Tibial nerve (tissue), 4 donors: ENCODE results near the gene TRIM37. TPM values are rescaled to one million over a fixed set of nuclear protein-coding genes. Genes with fewer than 3 reads are reported as not detected.
A peak's percentile ranks its signal among the peaks of the same experiment; 100 is the strongest.

ENCODE experiments used
- DNase-seq, 2 donors: peaks; one replicate each; pipeline ENCODE4 v3.0.0-alpha.2; 2019; ENCODE audit warnings: low spot score in 2 of 2
- H3K27ac ChIP-seq, 4 donors: fragments of 200-600 bp; sonication (generic) in 3 of 4; one replicate each; pipeline ENCODE4 v1.5.1; 2017 to 2019; ENCODE audit warnings: mild to moderate bottlenecking in 1 of 4
- H3K27me3 ChIP-seq, 2 donors: fragments of 200-600 bp; sonication (generic) in 1 of 2; one replicate each; pipeline versions ENCODE4 v1.5.1 to v1.6.0; 2017 to 2019
- H3K36me3 ChIP-seq, 3 donors: fragments of 200-600 bp; sonication (generic); one replicate each; pipeline ENCODE4 v1.5.1; 2018 to 2019
- H3K4me1 ChIP-seq, 4 donors: fragments of 200-600 bp; sonication (generic) in 3 of 4; one replicate each; pipeline ENCODE4 v1.5.1; 2017 to 2019
- H3K4me3 ChIP-seq, 4 donors: fragments of 200-600 bp; sonication (generic) in 3 of 4; one replicate each; pipeline ENCODE4 v1.5.1; 2017 to 2019; ENCODE audit warnings: mild to moderate bottlenecking in 1 of 4, moderate library complexity in 1 of 4
- H3K9me3 ChIP-seq, 4 donors: fragments of 200-600 bp; sonication (generic) in 3 of 4; one replicate each; pipeline ENCODE4 v1.5.1; 2017 to 2019
- CTCF ChIP-seq, 5 experiments: fragments of 200-600 bp in 3 of 5; fragments of 450-650 bp in 2 of 5; sonication (generic) in 3 of 5; IDR thresholded peaks; one replicate each; pipeline ENCODE4 v1.5.1; 2016 to 2019; ENCODE audit warnings: antibody characterized with exemption in 5 of 5, mild to moderate bottlenecking in 3 of 5, moderate library complexity in 2 of 5
- EP300 ChIP-seq, 2 donors: sonication (generic); formaldehyde crosslinking; IDR thresholded peaks; one replicate each; pipeline ENCODE4 v1.6.1; 2017; ENCODE audit warnings: antibody characterized with exemption in 2 of 2, mild to moderate bottlenecking in 1 of 2
- POLR2A ChIP-seq, 2 donors: fragments of 450-650 bp; IDR thresholded peaks; one replicate each; pipeline ENCODE4 v1.6.1; 2017; ENCODE audit warnings: antibody characterized with exemption in 2 of 2, mild to moderate bottlenecking in 2 of 2, moderate library complexity in 2 of 2
- WGBS, 2 donors: methylation state at CpG; one replicate each; pipeline ENCODE4 v1.1.5; 2018; 5-methylcytosine and 5-hydroxymethylcytosine counted together
- total RNA-seq, 4 donors: library from RNA; depleted of rRNA; stranded (reverse); fragments of >200 nt; gene quantifications; one replicate each; pipeline ENCODE4 v1.1.0, GENCODE V29; 2016

The TRIM37 gene
- total RNA-seq, result 10 to 100 TPM; 18.2 to 25.8 (median 21.7) TPM

GRCh38 chr17:59106463-59107305 lies at the start of gene TRIM37:
Gene TRIM37 (minus strand): TSS chr17:59106880. CDS start chr17:59106461, 419 bp downstream.
- WGBS, 2 donors, result 0% methylated on average over 38 to 53 of the region's 89 CpGs
- TF ChIP-seq POLR2A (IDR thresholded peaks at IDR 0.05) (peak; percentile 68 to 79), CTCF (IDR thresholded peaks at IDR 0.05) (peak in 1 of 5 experiments; percentile 43), EP300 (IDR thresholded peaks at IDR 0.05) (peak; percentile 67 to 94)
- peaks cover 0 to 44% (median 14%) of the 10 kb centered on the region in 4 donors for H3K4me1 ChIP-seq
- peak within 1 kb of the TSS; percentile 81 to 97 (median 93) for H3K4me3 ChIP-seq
- no peaks in the 10 kb centered on the region for H3K27me3 ChIP-seq
- DNase-seq, result peak; percentile 80 to 88
- H3K9me3 ChIP-seq, result no peaks in the 10 kb centered on the region
- peak within 1 kb of the TSS; percentile 85 to 94 (median 91) for H3K27ac ChIP-seq
- peaks cover 0 to 4% (median 0%) of the 10 kb centered on the region in 3 donors for H3K36me3 ChIP-seq

GRCh38 chr17:59155439-59156177 lies 48.9 kb upstream of the TRIM37 start, which contains the start of gene PRR11:
Gene PRR11 (plus strand): TSS chr17:59155746. CDS start chr17:59169753, 14,007 bp downstream.
- H3K9me3 ChIP-seq, result no peaks in the 10 kb centered on the region
- peak within 1 kb of the TSS; percentile 42 to 75 (median 65) for H3K4me3 ChIP-seq
- 1 to 2% methylated on average over 25 of the region's 25 CpGs for WGBS, 2 donors
- peaks cover 0 to 36% (median 8%) of the 10 kb centered on the region in 4 donors for H3K4me1 ChIP-seq
- H3K27me3 ChIP-seq, result no peaks in the 10 kb centered on the region
- peak; percentile 89 to 97 for DNase-seq
- peak within 1 kb of the TSS; percentile 59 to 90 (median 82) for H3K27ac ChIP-seq
- H3K36me3 ChIP-seq, result no peaks in the 10 kb centered on the region
- TF ChIP-seq POLR2A (IDR thresholded peaks at IDR 0.05), result no peak
- TF ChIP-seq CTCF (IDR thresholded peaks at IDR 0.05), result no peak
- no peak for TF ChIP-seq EP300 (IDR thresholded peaks at IDR 0.05)

- 0% methylated on average over 39 of the region's 39 CpGs for WGBS, 2 donors
- H3K27ac ChIP-seq, result peak within 1 kb of the TSS; percentile 59 to 90 (median 82)
- peak within 1 kb of the TSS; percentile 42 to 75 (median 65) for H3K4me3 ChIP-seq
- H3K36me3 ChIP-seq, result no peaks in the 10 kb centered on the region
- peak; percentile 91 to 95 for DNase-seq
- no peaks in the 10 kb centered on the region for H3K9me3 ChIP-seq
- peak in 2 of 5 experiments; percentile 64 to 73 for TF ChIP-seq CTCF (IDR thresholded peaks at IDR 0.05)
- peak in 1 of 2 donors; percentile 13 for TF ChIP-seq POLR2A (IDR thresholded peaks at IDR 0.05)
- peak in 1 of 2 donors; percentile 78 for TF ChIP-seq EP300 (IDR thresholded peaks at IDR 0.05)
- H3K4me1 ChIP-seq, result peaks cover 0 to 36% (median 8%) of the 10 kb centered on the region in 4 donors
- H3K27me3 ChIP-seq, result no peaks in the 10 kb centered on the region
Measured at GRCh38 chr17:59154721-59155438, 48.2 kb upstream of the TRIM37 start, which contains the start of gene SKA2. Gene SKA2 (minus strand): TSS chr17:59155186. CDS start chr17:59155163, 23 bp downstream.

GRCh38 chr17:59154292-59154720 lies 47.6 kb upstream of the TRIM37 start:
- DNase-seq, result peak in 1 of 2 donors; percentile 23
- H3K4me1 ChIP-seq, result peaks cover 0 to 36% (median 8%) of the 10 kb centered on the region in 4 donors
- H3K27me3 ChIP-seq, result no peaks in the 10 kb centered on the region
- peak overlapping the region; percentile 59 to 90 (median 82) for H3K27ac ChIP-seq
- 0 to 1% methylated on average over 25 of the region's 25 CpGs for WGBS, 2 donors
- TF ChIP-seq POLR2A (IDR thresholded peaks at IDR 0.05) (no peak), CTCF (IDR thresholded peaks at IDR 0.05) (no peak), EP300 (IDR thresholded peaks at IDR 0.05) (no peak)
- no peaks in the 10 kb centered on the region for H3K36me3 ChIP-seq
- no peaks in the 10 kb centered on the region for H3K9me3 ChIP-seq
- H3K4me3 ChIP-seq, result peak overlapping the region; percentile 42 to 75 (median 65)
